ENCODE measurements around the gene ESX1.

The ESX1 gene

DNA sequence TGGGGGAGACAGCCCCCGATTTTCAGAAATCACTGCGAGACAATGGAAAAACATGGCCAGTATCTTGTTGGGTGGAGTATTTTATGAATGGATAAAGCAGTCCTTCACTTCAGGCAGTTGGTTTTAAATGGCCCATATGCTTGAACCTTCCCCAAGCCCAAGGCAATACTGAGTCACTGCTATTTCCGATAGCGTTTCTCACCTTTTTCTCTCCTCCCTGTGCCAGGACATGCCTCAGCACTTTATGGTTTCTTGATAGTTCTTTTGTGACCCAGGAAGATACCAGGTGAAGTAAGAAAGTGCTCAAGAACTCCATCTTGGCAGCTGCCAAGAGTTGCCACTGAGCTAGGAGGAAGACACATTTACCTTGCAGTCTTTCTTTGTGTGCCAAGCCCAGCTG lies 26.8 kb upstream of the ESX1 start:
- TF ChIP-seq CTCF (IDR thresholded peaks at IDR 0.05; ENCODE audit: insufficient read depth, low read depth, low read length, missing control alignments): no peak
- DNase-seq (ENCODE audit: low read depth): no peak

GRCh38 chrX:104280609-104281008 lies 25.9 kb upstream of the ESX1 start:
- no peak overlapping the region for H3K4me3 ChIP-seq (ENCODE audit: low read depth, low read length)
- DNase-seq (ENCODE audit: low read depth): no peak
- TF ChIP-seq CTCF (IDR thresholded peaks at IDR 0.05; ENCODE audit: insufficient read depth, low read depth, low read length, missing control alignments): no peak

More for the DNA sequence above, 26.8 kb upstream of the ESX1 start:
- no peak overlapping the region for H3K4me3 ChIP-seq (ENCODE audit: low read depth, low read length)

GRCh38 chrX:104270916-104271512 lies 16.3 kb upstream of the ESX1 start:
- TF ChIP-seq CTCF (IDR thresholded peaks at IDR 0.05; ENCODE audit: insufficient read depth, low read depth, low read length, missing control alignments): peak; percentile 31
- peak; percentile 11 for DNase-seq (ENCODE audit: low read depth)

GRCh38 chrX:104270212-104270611 lies 15.5 kb upstream of the ESX1 start:
- DNase-seq (ENCODE audit: low read depth): no peak
- H3K4me3 ChIP-seq (ENCODE audit: low read depth, low read length): no peak overlapping the region
- TF ChIP-seq CTCF (IDR thresholded peaks at IDR 0.05; ENCODE audit: insufficient read depth, low read depth, low read length, missing control alignments): no peak

More at GRCh38 chrX:104270916-104271512, 16.3 kb upstream of the ESX1 start:
- no peak overlapping the region for H3K4me3 ChIP-seq (ENCODE audit: low read depth, low read length)

GRCh38 chrX:104255465-104255864 lies 732 bp upstream of the ESX1 start:
- no peak overlapping the region for H3K4me3 ChIP-seq (ENCODE audit: low read depth, low read length)
- no peak for DNase-seq (ENCODE audit: low read depth)
- TF ChIP-seq CTCF (IDR thresholded peaks at IDR 0.05; ENCODE audit: insufficient read depth, low read depth, low read length, missing control alignments): no peak

GRCh38 chrX:104253567-104254441 lies 929 bp downstream of the ESX1 start:
- no peak for TF ChIP-seq CTCF (IDR thresholded peaks at IDR 0.05; ENCODE audit: insufficient read depth, low read depth, low read length, missing control alignments)
- no peak overlapping the region for H3K4me3 ChIP-seq (ENCODE audit: low read depth, low read length)
- no peak for DNase-seq (ENCODE audit: low read depth)
